Amygdala (tissue), 56 donors: ENCODE data around the gene ARRB2.

Source experiments
- DNase-seq, 56 donors: peaks; one replicate each; lab custom pipeline; 2025; lab: John Stamatoyannopoulos, UW

Gene ARRB2

GRCh38 chr17:4748686-4749085 is 38.3 kb downstream of the ARRB2 start:
- DNase-seq, result no peak

- DNase-seq, result no peak
Observed at GRCh38 chr17:4750606-4751005, 40.2 kb downstream of the ARRB2 start.

GRCh38 chr17:4751932-4752331 is 41.5 kb downstream of the ARRB2 start:
- DNase-seq, result no peak

GRCh38 chr17:4753392-4753791 is 43.0 kb downstream of the ARRB2 start:
- DNase-seq, result no peak

DNA sequence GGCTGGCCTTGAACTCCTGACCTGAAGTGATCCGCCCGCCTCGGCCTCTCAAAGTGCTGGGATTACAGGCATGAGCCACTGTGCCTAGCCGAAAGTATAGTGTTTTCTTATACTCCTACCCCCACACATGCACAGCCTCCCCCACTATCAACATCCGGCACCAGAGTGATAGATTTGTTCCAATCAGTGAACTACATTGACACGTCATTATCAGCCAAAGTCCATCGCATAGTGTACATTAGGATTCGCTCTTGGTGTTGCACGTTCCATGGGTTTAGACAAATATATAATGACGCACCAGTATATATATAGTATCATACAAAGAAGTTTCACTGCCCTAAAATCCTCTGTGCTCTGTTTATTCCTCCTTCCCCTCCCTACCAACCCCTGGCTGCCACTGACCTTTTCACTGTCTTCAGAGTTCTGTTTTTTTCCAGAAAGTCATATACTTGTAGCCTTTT is 49.4 kb downstream of the ARRB2 start:
- no peak for DNase-seq

DNA sequence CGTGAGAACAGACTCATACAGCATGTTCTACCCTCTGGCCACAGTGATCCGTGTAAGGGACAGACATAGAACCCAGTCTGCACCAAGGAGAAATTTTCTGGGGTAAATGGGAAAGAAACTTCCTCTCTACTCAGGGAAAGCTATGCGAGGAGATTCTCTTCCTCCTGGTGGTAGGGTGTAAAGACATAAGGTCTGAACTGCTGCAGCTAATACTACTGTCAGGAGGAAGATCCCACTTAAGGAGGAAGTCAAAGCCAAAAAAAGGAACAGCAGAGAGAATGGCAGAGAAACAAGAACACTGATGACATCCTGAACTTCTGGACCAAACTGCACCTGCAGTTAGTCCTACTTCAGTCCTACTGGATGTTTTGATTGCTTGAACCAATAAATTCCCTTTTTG is 54.2 kb downstream of the ARRB2 start:
- DNase-seq, result no peak

DNA sequence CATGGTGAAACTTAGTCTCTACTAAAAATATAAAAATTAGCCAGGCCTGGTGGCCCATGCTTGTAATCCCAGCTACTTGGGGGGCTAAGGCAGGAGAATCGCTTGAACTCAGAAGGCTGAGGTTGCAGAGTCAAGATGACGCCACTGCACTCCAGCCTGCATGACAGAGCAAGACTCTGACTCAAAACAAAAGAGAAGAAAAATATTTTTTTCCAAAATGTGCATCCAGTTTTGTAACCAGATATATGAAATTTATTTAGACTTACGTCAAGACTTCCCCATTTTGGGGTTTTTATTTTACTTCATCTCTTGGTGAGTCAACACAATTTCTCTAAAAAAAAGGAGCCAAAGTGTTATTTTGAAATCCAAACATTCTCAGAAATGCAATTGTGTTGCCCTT is 55.8 kb downstream of the ARRB2 start:
- no peak for DNase-seq

DNA sequence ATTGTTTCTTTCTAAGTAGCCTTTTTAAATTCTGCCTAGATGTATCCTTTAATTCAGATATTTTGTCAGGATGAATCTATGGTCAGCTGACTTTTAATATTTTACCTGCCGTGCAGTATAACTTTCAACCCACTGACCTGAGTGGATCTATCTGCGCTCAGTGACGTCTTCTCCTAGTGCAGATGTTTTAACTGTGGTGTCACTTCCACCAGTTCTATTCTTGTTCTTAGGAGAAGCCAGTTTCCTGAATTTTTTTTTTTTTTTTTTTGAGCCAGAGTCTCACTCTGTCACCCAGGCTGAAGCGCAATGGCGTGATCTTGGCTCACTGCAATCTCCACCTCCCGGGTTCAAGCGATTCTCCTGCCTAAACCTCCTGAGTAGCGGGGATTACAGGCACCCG is 56.3 kb downstream of the ARRB2 start:
- DNase-seq, result no peak

- no peak for DNase-seq
Observed at GRCh38 chr17:4768298-4768697, 57.9 kb downstream of the ARRB2 start.

DNA sequence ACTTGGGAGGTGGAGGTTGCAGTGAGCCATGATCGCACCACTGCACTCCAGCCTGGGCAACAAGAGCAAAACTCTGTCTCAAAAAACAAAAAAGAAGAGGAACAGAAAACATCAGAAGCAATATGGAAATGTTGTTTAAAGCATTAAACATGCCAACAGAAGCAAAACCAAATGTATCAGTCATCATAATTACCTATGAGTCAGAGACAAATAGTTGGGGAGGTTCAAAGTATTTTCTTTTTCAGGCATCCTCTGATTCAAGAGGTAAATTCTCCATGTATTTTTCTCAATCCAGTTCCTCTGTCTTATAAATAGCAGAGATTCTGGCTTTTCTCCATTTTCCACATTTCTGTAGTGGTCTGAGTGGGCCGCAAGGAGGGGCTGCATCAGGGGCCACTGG is 59.2 kb downstream of the ARRB2 start:
- DNase-seq, result no peak
